Heart right ventricle (tissue), 16 donors: Measurements from ENCODE around the gene CROCC2. TPM values are rescaled to one million over a fixed set of nuclear protein-coding genes. Genes with fewer than 3 reads are reported as not detected.

ENCODE experiments used
- ATAC-seq, 8 donors: fragments of 200-7000 bp; cut with Tn5 transposase; one replicate each; pipeline ENCODE4 v1.9.1; 2020; ENCODE audit warnings: mild to moderate bottlenecking in 8 of 8, moderate library complexity in 8 of 8, moderate number of reproducible peaks in 1 of 8
- DNase-seq, 2 donors: peaks; one replicate each; pipeline ENCODE4 v3.0.0-alpha.2; 2020
- H3K27ac ChIP-seq, 10 donors: fragments of 200-600 bp; sonication (generic) in 2 of 10; one replicate each; pipeline versions ENCODE4 v1.5.0 to v1.8.0; 2020 to 2022; ENCODE audit warnings: mild to moderate bottlenecking in 3 of 10
- H3K27me3 ChIP-seq, 7 donors: fragments of 200-600 bp; one replicate each; pipeline ENCODE4 v1.8.0; 2021 to 2022; ENCODE audit warnings: mild to moderate bottlenecking in 2 of 7
- H3K36me3 ChIP-seq, 9 donors: fragments of 200-600 bp; sonication (generic) in 1 of 9; one replicate each; pipeline versions ENCODE4 v1.5.0 to v1.8.0; 2020 to 2022; ENCODE audit warnings: mild to moderate bottlenecking in 2 of 9
- H3K4me1 ChIP-seq, 9 donors: fragments of 200-600 bp; sonication (generic) in 1 of 9; one replicate each; pipeline versions ENCODE4 v1.5.0 to v1.8.0; 2020 to 2022; ENCODE audit warnings: mild to moderate bottlenecking in 4 of 9
- H3K4me3 ChIP-seq, 10 donors: fragments of 200-600 bp; sonication (generic) in 2 of 10; one replicate each; pipeline versions ENCODE4 v1.5.0 to v1.8.0; 2020 to 2022; ENCODE audit warnings: mild to moderate bottlenecking in 7 of 10, moderate library complexity in 2 of 10
- H3K9me3 ChIP-seq, 11 donors: fragments of 200-600 bp in 10 of 11; sonication (generic) in 2 of 11; one replicate each; pipeline versions ENCODE4 v1.5.0 to v1.8.0; 2013 to 2022; ENCODE audit warnings: mild to moderate bottlenecking in 2 of 11, control low read depth in 1 of 11, moderate library complexity in 1 of 11
- WGBS, 2 donors: extraction: QIAGEN DNeasy Blood & Tissue Kit; methylation state at CpG; one replicate each; pipeline ENCODE4 v1.1.7; 2013; ENCODE audit warnings: inconsistent platforms in 1 of 2; 5-methylcytosine and 5-hydroxymethylcytosine counted together
- intact Hi-C, 10 donors: fragments of 100-400 bp; cut with DNase I; formaldehyde crosslinking; loops; one replicate each; pipeline versions ENCODE4 v1.11.1 to v1.14.2; 2022
- polyA plus RNA-seq, 2 donors: library from polyadenylated mRNA; stranded (reverse); fragments of 200-250 nt; gene quantifications; one replicate each; pipeline ENCODE4 v1.2.3, GENCODE V29; 2013
- total RNA-seq, 10 donors: library from RNA; stranded (reverse); fragmentation: NEBNext Ultra II Directional in 3 of 10; extraction: Animal tissue kit (Norgen Biotek cat#: 25700) in 3 of 10; gene quantifications; one replicate each; pipeline versions ENCODE4 v1.2.1 to v1.2.4, GENCODE V29; 2021 to 2023
- TF ChIP-seq, protein P1 (sequence below), 9 donors: fragments of 200-600 bp; sonication (generic) in 2 of 9; IDR thresholded peaks; one replicate each; pipeline versions ENCODE4 v1.5.0 to v1.8.0; 2021 to 2022; ENCODE audit warnings: antibody characterized with exemption in 9 of 9, mild to moderate bottlenecking in 5 of 9, moderate library complexity in 1 of 9
- donor health status: Arrhythmogenic right ventricular cardiomyopathy.
- donor health status: ischemic (EF 13 %, LVEDD 7.1; RV severe dilation, severe dysfunction).
- donor health status: healthy with polysubstance abuse.
- donor health status: DM: no; HTN: yes; CAD: no.
- donor health status: DM: no; HTN: no; CAD: no.
- donor health status: ischemic (EF 25% LVEDD 6.9; RV normal size, moderate dysfunction).
- donor health status: ischemic (EF 25% LVEDD 5.7; RV mildly dilated, moderate dysfunction).
- donor health status: healthy.
- donor health status: DM: yes; HTN: yes; CAD: no.
- donor health status: Ischemic cardiomyopathy.
- donor health status: ischemic (EF 35%, LVEDD 5.7; RV mildly dilated, moderate dysfunction).
- donor health status: nonischemic (EF 11% LVEDD 7.7; RV severe dilation, severe dysfunction).
- donor health status: DM: yes; HTN: yes; CAD: no.
- donor health status: PGD.
- donor health status: ischemic (EF 29% LVEDD 5.4; RV normal size, mild dysfunction).
- donor health status: nonischemic (EF 23%, LVEDD 6.1; RV moderate dilation, normal function).

The CROCC2 gene
- total and polyA plus RNA-seq, 12 donors: 0.06 TPM; not detected in 11

DNA sequence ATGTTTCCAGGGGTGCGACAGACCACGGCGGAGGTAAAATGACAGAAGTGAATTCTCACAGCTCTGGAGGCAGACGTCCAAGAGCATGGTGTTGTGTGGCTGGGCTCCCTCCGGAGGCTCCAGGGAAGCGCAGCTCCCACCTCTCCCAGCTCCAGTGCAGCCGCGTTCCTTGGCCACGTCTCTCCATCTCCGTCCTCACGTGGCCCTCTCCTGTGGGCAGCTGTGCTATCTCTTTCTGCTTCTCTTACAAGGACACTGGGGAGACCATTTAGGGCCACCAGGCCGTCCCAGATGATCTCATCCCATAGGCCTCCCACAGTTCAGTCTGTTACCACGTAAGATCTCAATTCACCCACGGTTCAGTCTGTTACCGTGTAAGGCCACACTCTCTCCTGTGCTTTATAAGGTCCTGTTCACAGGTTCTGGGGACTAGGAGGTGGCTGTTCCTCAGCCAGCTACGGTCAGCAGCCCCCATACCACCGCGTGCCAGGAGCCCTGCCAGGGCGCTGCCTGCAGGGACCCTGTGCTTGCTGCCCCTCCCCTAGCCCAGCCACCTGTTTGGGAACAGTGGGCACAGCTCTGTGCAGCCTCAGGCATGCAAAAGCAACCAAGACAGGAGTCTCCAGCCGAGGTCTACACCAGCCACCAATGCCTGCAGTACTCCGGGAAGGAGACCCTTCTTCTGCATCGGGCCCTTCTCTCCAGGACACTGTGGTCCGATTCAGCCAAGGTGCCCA lies 7.2 kb upstream of the CROCC2 start:
- peak overlapping the region; percentile 27 to 83 (median 72) for H3K27ac ChIP-seq
- peak in 1 of 2 donors; percentile 54 for DNase-seq
- intact Hi-C loops: no loop called here
- H3K4me1 ChIP-seq: peaks cover 9 to 37% (median 25%) of the 10 kb centered on the region in 9 donors
- TF ChIP-seq, protein P1, sequence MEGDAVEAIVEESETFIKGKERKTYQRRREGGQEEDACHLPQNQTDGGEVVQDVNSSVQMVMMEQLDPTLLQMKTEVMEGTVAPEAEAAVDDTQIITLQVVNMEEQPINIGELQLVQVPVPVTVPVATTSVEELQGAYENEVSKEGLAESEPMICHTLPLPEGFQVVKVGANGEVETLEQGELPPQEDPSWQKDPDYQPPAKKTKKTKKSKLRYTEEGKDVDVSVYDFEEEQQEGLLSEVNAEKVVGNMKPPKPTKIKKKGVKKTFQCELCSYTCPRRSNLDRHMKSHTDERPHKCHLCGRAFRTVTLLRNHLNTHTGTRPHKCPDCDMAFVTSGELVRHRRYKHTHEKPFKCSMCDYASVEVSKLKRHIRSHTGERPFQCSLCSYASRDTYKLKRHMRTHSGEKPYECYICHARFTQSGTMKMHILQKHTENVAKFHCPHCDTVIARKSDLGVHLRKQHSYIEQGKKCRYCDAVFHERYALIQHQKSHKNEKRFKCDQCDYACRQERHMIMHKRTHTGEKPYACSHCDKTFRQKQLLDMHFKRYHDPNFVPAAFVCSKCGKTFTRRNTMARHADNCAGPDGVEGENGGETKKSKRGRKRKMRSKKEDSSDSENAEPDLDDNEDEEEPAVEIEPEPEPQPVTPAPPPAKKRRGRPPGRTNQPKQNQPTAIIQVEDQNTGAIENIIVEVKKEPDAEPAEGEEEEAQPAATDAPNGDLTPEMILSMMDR (IDR thresholded peaks at IDR 0.05): no peak
- H3K4me3 ChIP-seq: peak overlapping the region in 2 of 10 donors; percentile 5 to 10
- peak; percentile 9 to 74 (median 40) for ATAC-seq
- H3K9me3 ChIP-seq: peaks cover 0 to 15% (median 0%) of the 10 kb centered on the region in 11 donors
- no peaks in the 10 kb centered on the region for H3K36me3 ChIP-seq
- H3K27me3 ChIP-seq: peaks cover 0 to 10% (median 0%) of the 10 kb centered on the region in 7 donors
- 50 to 56% methylated on average over 23 of the region's 23 CpGs for WGBS, 2 donors

DNA sequence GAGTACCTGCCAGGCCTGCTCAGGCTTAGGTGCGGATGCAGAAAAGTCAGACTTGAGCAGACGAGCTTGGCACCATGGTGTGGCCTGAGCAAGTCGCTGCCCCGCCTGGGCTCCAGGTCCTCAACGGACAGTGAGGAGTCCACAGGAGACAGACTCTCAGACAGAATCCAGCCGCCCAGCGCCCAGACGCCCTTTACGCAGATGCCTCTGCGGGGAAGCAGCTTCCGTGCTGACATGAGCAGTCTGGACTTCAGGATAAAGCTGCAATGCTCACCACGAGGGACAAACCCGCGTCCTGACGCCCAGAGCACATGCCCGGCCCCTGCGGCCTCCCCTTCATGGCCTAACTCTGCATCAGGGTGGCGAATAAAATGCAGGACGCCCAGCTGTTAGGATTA lies 6.7 kb upstream of the CROCC2 start:
- intact Hi-C loops: no loop called here
- Histone ChIP-seq H3K27me3 (peaks cover 0 to 10% (median 0%) of the 10 kb centered on the region in 7 donors), H3K4me1 (peaks cover 9 to 36% (median 25%) of the 10 kb centered on the region in 9 donors), H3K4me3 (no peak overlapping the region), H3K36me3 (no peaks in the 10 kb centered on the region), H3K9me3 (peaks cover 0 to 15% (median 0%) of the 10 kb centered on the region in 11 donors), H3K27ac (peak overlapping the region in 5 of 10 donors; percentile 73 to 83 (median 79))
- TF ChIP-seq, protein P1 (IDR thresholded peaks at IDR 0.05): no peak
- DNase-seq (peak in 1 of 2 donors; percentile 7), ATAC-seq (no peak)
- 86 to 88% methylated on average over 19 of the region's 19 CpGs for WGBS, 2 donors

DNA sequence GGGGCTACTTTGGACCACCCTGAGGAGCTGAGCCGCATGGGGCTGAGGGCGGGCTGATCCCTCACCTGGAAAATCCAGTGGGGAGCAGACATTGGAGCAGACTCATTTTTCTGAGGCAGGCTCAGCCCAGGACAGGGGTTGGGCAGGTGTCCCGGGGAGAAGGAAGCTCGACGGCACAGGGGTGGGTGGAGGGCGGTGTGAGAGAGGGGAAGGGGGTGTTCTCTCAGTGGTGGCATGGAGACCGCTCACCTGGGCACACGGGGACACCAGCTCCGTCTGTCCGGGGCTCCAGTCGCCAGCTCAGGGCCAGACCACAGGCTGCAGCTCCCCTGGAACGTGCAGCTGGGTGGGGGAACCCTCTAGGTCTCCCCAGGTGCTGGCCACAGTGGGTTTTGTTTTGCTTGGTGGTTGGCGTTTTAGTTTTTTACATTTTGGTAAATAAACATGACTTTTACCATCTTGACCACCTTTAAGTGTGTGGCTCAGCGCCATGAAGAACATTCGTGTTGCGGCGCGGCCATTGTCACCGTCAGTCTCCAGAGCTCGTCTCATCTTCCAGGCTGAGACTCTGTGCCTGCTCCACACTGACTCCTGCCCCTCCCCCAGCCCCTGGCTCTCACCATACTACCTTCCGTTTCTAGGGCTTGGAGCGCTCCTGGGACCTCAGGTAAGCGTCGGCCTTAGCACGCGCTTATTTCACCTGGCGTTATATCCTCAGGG lies 5.8 kb upstream of the CROCC2 start:
- Histone ChIP-seq H3K4me1 (peaks cover 9 to 44% (median 25%) of the 10 kb centered on the region in 9 donors), H3K27ac (no peak overlapping the region), H3K36me3 (no peaks in the 10 kb centered on the region), H3K27me3 (peaks cover 0 to 10% (median 0%) of the 10 kb centered on the region in 7 donors), H3K4me3 (no peak overlapping the region), H3K9me3 (peaks cover 0 to 15% (median 0%) of the 10 kb centered on the region in 11 donors)
- ATAC-seq (no peak), DNase-seq (peak in 1 of 2 donors; percentile 4)
- intact Hi-C loops: no loop called here
- TF ChIP-seq, protein P1 (IDR thresholded peaks at IDR 0.05): no peak
- 87 to 88% methylated on average over 27 of the region's 27 CpGs for WGBS, 2 donors

DNA sequence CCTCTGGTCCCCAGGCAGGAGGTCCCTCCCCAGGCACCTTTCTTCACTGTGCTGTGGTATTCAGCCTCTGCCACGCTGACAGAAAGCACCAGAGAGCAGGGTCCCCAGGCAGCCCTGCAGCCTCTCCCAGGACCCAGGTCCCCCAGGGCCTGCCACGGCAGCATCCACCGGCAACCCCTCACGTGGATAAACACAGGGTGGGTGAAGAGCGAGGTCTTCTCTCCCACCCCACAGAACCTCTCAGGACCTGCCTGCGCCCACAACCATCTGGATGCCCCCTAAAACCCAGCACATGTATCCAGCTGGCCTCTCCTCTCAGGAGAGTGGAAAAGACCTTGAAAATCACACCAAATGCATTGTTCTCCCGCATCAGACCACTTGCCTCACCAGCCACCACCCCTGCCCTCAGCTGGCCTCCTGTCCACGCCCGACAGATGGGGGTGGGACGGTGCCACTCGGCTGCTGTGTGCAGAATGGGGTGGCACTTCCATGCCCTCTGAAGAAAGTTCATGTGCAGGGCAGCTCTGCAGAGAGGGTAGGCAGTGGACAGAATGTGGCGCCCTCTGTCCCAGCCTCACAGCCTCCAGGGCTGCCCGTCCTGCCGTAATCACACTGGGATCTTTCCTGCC lies 4.0 kb upstream of the CROCC2 start:
- H3K4me1 ChIP-seq: peaks cover 9 to 46% (median 25%) of the 10 kb centered on the region in 9 donors
- DNase-seq (no peak), ATAC-seq (no peak)
- no peak overlapping the region for H3K4me3 ChIP-seq
- peaks cover 0 to 15% (median 0%) of the 10 kb centered on the region in 11 donors for H3K9me3 ChIP-seq
- H3K27ac ChIP-seq: no peak overlapping the region
- TF ChIP-seq, protein P1 (IDR thresholded peaks at IDR 0.05): no peak
- 69 to 72% methylated on average over 14 of the region's 14 CpGs for WGBS, 2 donors
- H3K36me3 ChIP-seq: no peaks in the 10 kb centered on the region
- intact Hi-C loops: no loop called here
- H3K27me3 ChIP-seq: peaks cover 0 to 11% (median 0%) of the 10 kb centered on the region in 7 donors
